Mucosa of descending colon (tissue), 3 donors: ENCODE data around the gene WIPF2. TPM values are rescaled to one million over a fixed set of nuclear protein-coding genes. Genes with fewer than 3 reads are reported as not detected.
"Not testable (repeated sequence)": the region's sequence is repeated elsewhere in the genome, so short reads cannot be mapped to it uniquely, and the experiment has no call there.

Experiments used
- ATAC-seq: fragments of 200-7000 bp; cut with Tn5 transposase; one replicate; pipeline ENCODE4 v1.9.1; 2020; ENCODE audit warnings: mild to moderate bottlenecking, moderate library complexity
- DNase-seq, 3 donors: peaks; one replicate each; pipeline ENCODE4 v3.0.0-alpha.2; 2020
- H3K36me3 ChIP-seq: fragments of 200-600 bp; one replicate; pipeline ENCODE4 v1.8.0; 2021; ENCODE audit warnings: low read depth, mild to moderate bottlenecking
- H3K4me1 ChIP-seq: fragments of 200-600 bp; one replicate; pipeline ENCODE4 v1.8.0; 2021; ENCODE audit warnings: low read depth, mild to moderate bottlenecking
- H3K4me3 ChIP-seq: fragments of 200-600 bp; one replicate; pipeline ENCODE4 v1.8.0; 2021; ENCODE audit warnings: mild to moderate bottlenecking
- H3K9me3 ChIP-seq: fragments of 200-600 bp; one replicate; pipeline ENCODE4 v1.8.0; 2021; ENCODE audit warnings: mild to moderate bottlenecking
- CTCF ChIP-seq: fragments of 200-600 bp; IDR thresholded peaks from one replicate; pipeline ENCODE4 v1.8.0; 2022; ENCODE audit warnings: antibody characterized with exemption, mild to moderate bottlenecking
- intact Hi-C, 2 donors: fragments of 100-400 bp; cut with DNase I in 1 of 2; cut with micrococcal nuclease in 1 of 2; formaldehyde crosslinking; loops; one replicate each; pipeline versions ENCODE4 v1.11.0 to v1.11.1; 2022; cut with DNase I, micrococcal nuclease
- total RNA-seq, 3 donors: library from RNA; stranded (reverse); fragmentation: NEBNext Ultra II Directional in 2 of 3; extraction: Animal tissue kit (Norgen Biotek cat#: 25700) in 2 of 3; gene quantifications; one replicate each; pipeline versions ENCODE4 v1.2.1 to v1.2.4, GENCODE V29; 2021 to 2023
- donor health status: DM: no; HTN: no; CAD: no; lungs with moderate emphysema.
- donor health status: DM: no; HTN: no; CAD: no.
- donor health status: DM: no; HTN: yes; CAD: no.

Gene WIPF2
- total RNA-seq, 3 donors from 2014 or later = 41.4 to 56.2 (median 42.8) TPM

- ATAC-seq (peak; percentile 62), DNase-seq (peak in 1 of 3 donors; percentile 85)
- intact Hi-C loops = loop anchor here (2.0 to 10.0 kb wide), 3 partner anchors 52 to 112 kb away; partner anchors contain the start of gene TOP2A (in 1 of the 2)
- peak; percentile 43 for TF ChIP-seq CTCF
- Histone ChIP-seq H3K4me1 (peaks cover 20% of the 10 kb centered on the region), H3K4me3 (no peak overlapping the region), H3K9me3 (no peaks in the 10 kb centered on the region), H3K36me3 (no peaks in the 10 kb centered on the region)
Observed at GRCh38 chr17:40303009-40303657, 84.0 kb downstream of the WIPF2 start.

- ATAC-seq (peak; percentile 20), DNase-seq (no peak)
- Histone ChIP-seq H3K4me3 (no peak overlapping the region), H3K9me3 (no peaks in the 10 kb centered on the region), H3K36me3 (no peaks in the 10 kb centered on the region), H3K4me1 (peaks cover 28% of the 10 kb centered on the region)
- TF ChIP-seq CTCF = no peak
- intact Hi-C loops = loop anchor here (2.0 to 10.0 kb wide), 3 partner anchors 51 to 111 kb away; partner anchors contain the start of gene TOP2A (in 1 of the 2)
Observed at GRCh38 chr17:40303708-40304551, 84.8 kb downstream of the WIPF2 start.

GRCh38 chr17:40304552-40304863, 85.4 kb downstream of the WIPF2 start:
- intact Hi-C loops = loop anchor here in 1 of 2 donors (5.0 to 10.0 kb wide), 2 partner anchors 53 to 110 kb away; partner anchors contain the start of gene TOP2A
- not testable (repeated sequence) for ATAC-seq, H3K4me3 ChIP-seq, DNase-seq, H3K9me3 ChIP-seq, H3K36me3 ChIP-seq
- H3K4me1 ChIP-seq = peaks cover 33% of the 10 kb centered on the region

GRCh38 chr17:40304866-40305265, 85.8 kb downstream of the WIPF2 start:
- not testable (repeated sequence) for ATAC-seq, H3K9me3 ChIP-seq, H3K4me3 ChIP-seq, H3K36me3 ChIP-seq, DNase-seq
- H3K4me1 ChIP-seq = peaks cover 37% of the 10 kb centered on the region
- intact Hi-C loops = loop anchor here in 1 of 2 donors (5.0 to 10.0 kb wide), 2 partner anchors 52 to 110 kb away; partner anchors contain the start of gene TOP2A

- intact Hi-C loops = loop anchor here in 1 of 2 donors (10.0 kb wide), 1 partner anchor 108 kb away; the partner anchor contains the start of gene TOP2A
- no peaks in the 10 kb centered on the region for H3K36me3 ChIP-seq
- DNase-seq (no peak), ATAC-seq (no peak)
- no peak for TF ChIP-seq CTCF
- peaks cover 45% of the 10 kb centered on the region for H3K4me1 ChIP-seq
- H3K4me3 ChIP-seq = no peak overlapping the region
- H3K9me3 ChIP-seq = no peaks in the 10 kb centered on the region
Observed at GRCh38 chr17:40306395-40306794, 87.3 kb downstream of the WIPF2 start.

- Histone ChIP-seq H3K36me3 (no peaks in the 10 kb centered on the region), H3K9me3 (no peaks in the 10 kb centered on the region), H3K4me1 (peaks cover 51% of the 10 kb centered on the region), H3K4me3 (no peak overlapping the region)
- no peak for TF ChIP-seq CTCF
- ATAC-seq = peak; percentile 15
- intact Hi-C loops = loop anchor here in 1 of 2 donors (10.0 kb wide), 1 partner anchor 108 kb away; the partner anchor contains the start of gene TOP2A
- DNase-seq = peak in 2 of 3 donors; percentile 50 to 61
Observed at GRCh38 chr17:40307001-40307730, 88.1 kb downstream of the WIPF2 start.
